Neural cell (in vitro differentiated cells): ENCODE results near the gene RGS19.

Experiments
- EP300 ChIP-seq: fragments of 450-650 bp; conservative IDR thresholded peaks from 2 replicates; pipeline ENCODE4 v1.6.1; 2014; ENCODE audit warnings: antibody characterized with exemption, mild to moderate bottlenecking, moderate library complexity; ENCODE audit not compliant: poor library complexity, severe bottlenecking
- EZH2 ChIP-seq: fragments of 200-600, 300-800 bp; shearing (Covaris generic), sonication (generic); IDR thresholded peaks from 2 replicates; pipeline ENCODE4 v1.6.1; 2014; ENCODE audit warnings: antibody characterized with exemption, low read length, borderline replicate concordance, mild to moderate bottlenecking; ENCODE audit not compliant: insufficient read depth, poor library complexity, severe bottlenecking
- TF ChIP-seq, protein P1 (sequence below): fragments of 450-650 bp; IDR thresholded peaks from 2 replicates; pipeline ENCODE4 v1.5.1; 2014; ENCODE audit warnings: antibody characterized with exemption, mild to moderate bottlenecking, moderate library complexity; ENCODE audit not compliant: poor library complexity, severe bottlenecking
- TF ChIP-seq, protein P2 (sequence below): IDR thresholded peaks from 2 replicates; pipeline ENCODE4 v1.6.1; 2012; ENCODE audit warnings: borderline replicate concordance

DNA sequence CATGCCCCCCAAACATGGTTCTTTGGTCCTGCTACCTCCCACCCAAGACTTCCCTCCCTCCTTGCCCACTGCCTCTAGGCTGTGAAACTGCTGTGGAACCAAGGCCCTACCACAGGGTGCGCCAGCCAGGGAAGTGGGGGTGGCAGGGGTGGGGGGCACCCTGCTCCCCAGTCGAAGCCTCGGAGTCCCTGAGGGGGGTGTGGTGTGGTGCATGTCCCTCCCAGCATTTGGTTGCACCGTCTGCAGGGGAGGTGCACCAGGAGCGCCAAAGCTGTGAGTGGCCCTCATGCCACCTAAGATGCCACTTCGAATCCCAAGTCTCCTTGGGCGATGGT, 1.8 kb downstream of the RGS19 start:
- TF ChIP-seq EZH2 (no peak), EP300 (no peak)
- TF ChIP-seq, protein P1, sequence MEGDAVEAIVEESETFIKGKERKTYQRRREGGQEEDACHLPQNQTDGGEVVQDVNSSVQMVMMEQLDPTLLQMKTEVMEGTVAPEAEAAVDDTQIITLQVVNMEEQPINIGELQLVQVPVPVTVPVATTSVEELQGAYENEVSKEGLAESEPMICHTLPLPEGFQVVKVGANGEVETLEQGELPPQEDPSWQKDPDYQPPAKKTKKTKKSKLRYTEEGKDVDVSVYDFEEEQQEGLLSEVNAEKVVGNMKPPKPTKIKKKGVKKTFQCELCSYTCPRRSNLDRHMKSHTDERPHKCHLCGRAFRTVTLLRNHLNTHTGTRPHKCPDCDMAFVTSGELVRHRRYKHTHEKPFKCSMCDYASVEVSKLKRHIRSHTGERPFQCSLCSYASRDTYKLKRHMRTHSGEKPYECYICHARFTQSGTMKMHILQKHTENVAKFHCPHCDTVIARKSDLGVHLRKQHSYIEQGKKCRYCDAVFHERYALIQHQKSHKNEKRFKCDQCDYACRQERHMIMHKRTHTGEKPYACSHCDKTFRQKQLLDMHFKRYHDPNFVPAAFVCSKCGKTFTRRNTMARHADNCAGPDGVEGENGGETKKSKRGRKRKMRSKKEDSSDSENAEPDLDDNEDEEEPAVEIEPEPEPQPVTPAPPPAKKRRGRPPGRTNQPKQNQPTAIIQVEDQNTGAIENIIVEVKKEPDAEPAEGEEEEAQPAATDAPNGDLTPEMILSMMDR = no peak
- TF ChIP-seq, protein P2, sequence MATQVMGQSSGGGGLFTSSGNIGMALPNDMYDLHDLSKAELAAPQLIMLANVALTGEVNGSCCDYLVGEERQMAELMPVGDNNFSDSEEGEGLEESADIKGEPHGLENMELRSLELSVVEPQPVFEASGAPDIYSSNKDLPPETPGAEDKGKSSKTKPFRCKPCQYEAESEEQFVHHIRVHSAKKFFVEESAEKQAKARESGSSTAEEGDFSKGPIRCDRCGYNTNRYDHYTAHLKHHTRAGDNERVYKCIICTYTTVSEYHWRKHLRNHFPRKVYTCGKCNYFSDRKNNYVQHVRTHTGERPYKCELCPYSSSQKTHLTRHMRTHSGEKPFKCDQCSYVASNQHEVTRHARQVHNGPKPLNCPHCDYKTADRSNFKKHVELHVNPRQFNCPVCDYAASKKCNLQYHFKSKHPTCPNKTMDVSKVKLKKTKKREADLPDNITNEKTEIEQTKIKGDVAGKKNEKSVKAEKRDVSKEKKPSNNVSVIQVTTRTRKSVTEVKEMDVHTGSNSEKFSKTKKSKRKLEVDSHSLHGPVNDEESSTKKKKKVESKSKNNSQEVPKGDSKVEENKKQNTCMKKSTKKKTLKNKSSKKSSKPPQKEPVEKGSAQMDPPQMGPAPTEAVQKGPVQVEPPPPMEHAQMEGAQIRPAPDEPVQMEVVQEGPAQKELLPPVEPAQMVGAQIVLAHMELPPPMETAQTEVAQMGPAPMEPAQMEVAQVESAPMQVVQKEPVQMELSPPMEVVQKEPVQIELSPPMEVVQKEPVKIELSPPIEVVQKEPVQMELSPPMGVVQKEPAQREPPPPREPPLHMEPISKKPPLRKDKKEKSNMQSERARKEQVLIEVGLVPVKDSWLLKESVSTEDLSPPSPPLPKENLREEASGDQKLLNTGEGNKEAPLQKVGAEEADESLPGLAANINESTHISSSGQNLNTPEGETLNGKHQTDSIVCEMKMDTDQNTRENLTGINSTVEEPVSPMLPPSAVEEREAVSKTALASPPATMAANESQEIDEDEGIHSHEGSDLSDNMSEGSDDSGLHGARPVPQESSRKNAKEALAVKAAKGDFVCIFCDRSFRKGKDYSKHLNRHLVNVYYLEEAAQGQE = no peak
